IMR-90 (cell line): ENCODE data around the gene APOB. TPM values are rescaled to one million over a fixed set of nuclear protein-coding genes. Genes with fewer than 3 reads are reported as not detected.

Experiments used
- ATAC-seq: fragments of 200-7000 bp; cut with Tn5 transposase; 2 replicates; pipeline ENCODE4 v1.9.1; 2020; ENCODE audit warnings: low read depth, mild to moderate bottlenecking, moderate library complexity
- BruUV-seq: library from RNA; stranded (reverse); fragments of 400-500 nt; replicated peaks from 2 replicates; lab custom pipeline; 2021; lab: Mats Ljungman, UMichigan
- CTCF ChIA-PET: fragments of 300-600 bp; formaldehyde crosslinking; extraction: SDS; loops from one replicate; lab custom pipeline; 2021; ENCODE audit warnings: antibody characterized with exemption; lab: Yijun Ruan, JAX
- POLR2A ChIA-PET: fragments of 300-600 bp; sonication (Branson Sonifier 250); formaldehyde crosslinking; loops from one replicate; lab custom pipeline; 2022; ENCODE audit warnings: antibody characterized with exemption; ENCODE audit not compliant: unreplicated experiment; lab: Charles Lee
- DNase-seq: peaks from one replicate; pipeline ENCODE4 v3.0.0; 2013
- H2AFZ ChIP-seq: replicated peaks from 2 replicates; pipeline ENCODE3; 2013; ENCODE audit warnings: low read length, mild to moderate bottlenecking; ENCODE audit not compliant: poor library complexity
- H2AK5ac ChIP-seq: 2 replicates; pipeline ENCODE4 v1.6.1; 2013; ENCODE audit warnings: low read depth, low read length, inconsistent platforms
- H2AK9ac ChIP-seq: replicated peaks from 2 replicates; pipeline ENCODE3; 2013; ENCODE audit warnings: mild to moderate bottlenecking, low read depth, low read length, moderate library complexity; ENCODE audit not compliant: poor library complexity
- H2BK120ac ChIP-seq: 2 replicates; pipeline ENCODE4 v1.6.1; 2013; ENCODE audit warnings: low read depth, low read length, inconsistent platforms
- H2BK15ac ChIP-seq: 3 replicates; pipeline ENCODE4 v1.6.1; 2013; ENCODE audit warnings: low read depth, low read length, inconsistent platforms
- H2BK20ac ChIP-seq: 2 replicates; pipeline ENCODE4 v1.6.1; 2013; ENCODE audit warnings: low read depth, mild to moderate bottlenecking, inconsistent platforms, low read length, moderate library complexity
- H2BK5ac ChIP-seq: 2 replicates; pipeline ENCODE4 v1.6.1; 2013; ENCODE audit warnings: mild to moderate bottlenecking, low read depth, low read length, inconsistent platforms; ENCODE audit not compliant: poor library complexity, severe bottlenecking
- H3K14ac ChIP-seq: replicated peaks from 2 replicates; pipeline ENCODE4 v1.6.1; 2013; ENCODE audit warnings: low read depth, low read length, inconsistent platforms
- H3K18ac ChIP-seq: 2 replicates; pipeline ENCODE4 v1.6.1; 2013; ENCODE audit warnings: low read depth, low read length, control low read depth
- H3K23ac ChIP-seq: 2 replicates; pipeline ENCODE4 v1.6.1; 2013; ENCODE audit warnings: low read depth, low read length, inconsistent platforms
- H3K27ac ChIP-seq: 2 replicates; pipeline ENCODE4 v1.5.1; 2013; ENCODE audit warnings: mild to moderate bottlenecking, control low read depth, low read length; ENCODE audit not compliant: insufficient read depth
- H3K27me3 ChIP-seq: 2 replicates; pipeline ENCODE4 v1.6.1; 2013; ENCODE audit warnings: low read length; ENCODE audit not compliant: control insufficient read depth, insufficient read depth
- H3K36me3 ChIP-seq: 2 replicates; pipeline ENCODE4 v1.6.1; 2013; ENCODE audit warnings: low read length, mixed read lengths; ENCODE audit not compliant: control insufficient read depth, insufficient read depth
- H3K4ac ChIP-seq: 2 replicates; pipeline ENCODE4 v1.6.1; 2013; ENCODE audit warnings: low read depth, low read length, inconsistent platforms
- H3K4me1 ChIP-seq: 2 replicates; pipeline ENCODE4 v1.6.1; 2013; ENCODE audit warnings: low read length, mixed read lengths; ENCODE audit not compliant: control insufficient read depth, insufficient read depth
- H3K4me2 ChIP-seq: 2 replicates; pipeline ENCODE4 v1.6.1; 2013; ENCODE audit warnings: low read depth, mild to moderate bottlenecking, control low read depth, low read length, moderate library complexity
- H3K4me3 ChIP-seq: 2 replicates; pipeline ENCODE4 v1.5.1; 2013; ENCODE audit warnings: low read depth, mild to moderate bottlenecking, control low read depth, low read length, moderate library complexity; ENCODE audit not compliant: insufficient read depth
- H3K56ac ChIP-seq: 2 replicates; pipeline ENCODE4 v1.6.1; 2013; ENCODE audit warnings: low read length, inconsistent platforms; ENCODE audit not compliant: insufficient read depth; ENCODE audit errors: extremely low read depth
- H3K79me1 ChIP-seq, 2 experiments: 2 replicates each; pipeline ENCODE4 v1.6.1; 2013; ENCODE audit warnings: low read length in 2 of 2, inconsistent platforms in 1 of 2, low read depth in 1 of 2
- H3K9ac ChIP-seq: 2 replicates; pipeline ENCODE4 v1.6.1; 2013; ENCODE audit warnings: low read depth, low read length, control low read depth
- H3K9me1 ChIP-seq: 2 replicates; pipeline ENCODE4 v1.6.1; 2013; ENCODE audit warnings: low read length, inconsistent platforms; ENCODE audit not compliant: insufficient read depth
- H3K9me3 ChIP-seq: 2 replicates; pipeline ENCODE4 v1.6.1; 2013; ENCODE audit warnings: low read length; ENCODE audit not compliant: control insufficient read depth, insufficient read depth
- H4K20me1 ChIP-seq: 2 replicates; pipeline ENCODE4 v1.6.1; 2013; ENCODE audit warnings: low read length, inconsistent platforms; ENCODE audit not compliant: insufficient read depth
- H4K5ac ChIP-seq: 2 replicates; pipeline ENCODE4 v1.6.1; 2013; ENCODE audit warnings: mild to moderate bottlenecking, low read depth, low read length, control low read depth
- H4K8ac ChIP-seq, 2 experiments: 2 replicates each; pipeline ENCODE4 v1.6.1; 2013; ENCODE audit warnings: low read depth in 2 of 2, low read length in 2 of 2, control low read depth in 1 of 2, inconsistent platforms in 1 of 2
- H4K91ac ChIP-seq: 2 replicates; pipeline ENCODE4 v1.6.1; 2013; ENCODE audit warnings: low read depth, low read length, inconsistent platforms; ENCODE audit not compliant: insufficient read depth
- BHLHE40 ChIP-seq: fragments of 150-350 bp; IDR thresholded peaks from 2 replicates; pipeline ENCODE4 v1.6.1; 2016; ENCODE audit warnings: mild to moderate bottlenecking, low read depth, low read length
- CEBPB ChIP-seq: IDR thresholded peaks from 2 replicates; pipeline ENCODE4 v1.6.1; 2012; ENCODE audit warnings: low read depth, low read length, improper control_type of control experiment
- CHD1 ChIP-seq: IDR thresholded peaks from 2 replicates; pipeline ENCODE4 v1.6.1; 2012; ENCODE audit warnings: low read depth, low read length, improper control_type of control experiment
- ELK1 ChIP-seq: fragments of 150-350 bp; IDR thresholded peaks from 2 replicates; pipeline ENCODE4 v1.6.1; 2016; ENCODE audit warnings: low read depth, mild to moderate bottlenecking, low read length, moderate library complexity, borderline replicate concordance
- FOS ChIP-seq: fragments of 150-350 bp; IDR thresholded peaks from 2 replicates; pipeline ENCODE4 v1.6.1; 2016; ENCODE audit warnings: low read depth, low read length
- MAFK ChIP-seq: IDR thresholded peaks from 2 replicates; pipeline ENCODE4 v1.6.1; 2012; ENCODE audit warnings: low read depth, low read length, improper control_type of control experiment
- MAZ ChIP-seq: IDR thresholded peaks from 2 replicates; pipeline ENCODE4 v1.6.1; 2012; ENCODE audit warnings: low read depth, mild to moderate bottlenecking, low read length, improper control_type of control experiment, moderate library complexity, borderline replicate concordance
- MXI1 ChIP-seq: IDR thresholded peaks from 2 replicates; pipeline ENCODE4 v1.6.1; 2012; ENCODE audit warnings: low read depth, mild to moderate bottlenecking, low read length, moderate library complexity, borderline replicate concordance
- NFE2L2 ChIP-seq: fragments of 150-350 bp; IDR thresholded peaks from 2 replicates; pipeline ENCODE4 v1.6.1; 2016; ENCODE audit warnings: low read depth, mild to moderate bottlenecking, low read length
- POLR2A ChIP-seq: IDR thresholded peaks from 2 replicates; pipeline ENCODE4 v1.6.1; 2012; ENCODE audit warnings: mild to moderate bottlenecking, low read depth, low read length
- RAD21 ChIP-seq: IDR thresholded peaks from 2 replicates; pipeline ENCODE4 v1.6.1; 2012; ENCODE audit warnings: low read length, improper control_type of control experiment
- RCOR1 ChIP-seq: IDR thresholded peaks from 2 replicates; pipeline ENCODE4 v1.6.1; 2012; ENCODE audit warnings: mild to moderate bottlenecking, low read length, improper control_type of control experiment; ENCODE audit not compliant: insufficient replicate concordance
- RFX5 ChIP-seq: IDR thresholded peaks from 2 replicates; pipeline ENCODE4 v1.8.0; 2012; ENCODE audit warnings: low read depth, mild to moderate bottlenecking, low read length, moderate library complexity
- SMC3 ChIP-seq: fragments of 150-350 bp; IDR thresholded peaks from 2 replicates; pipeline ENCODE4 v1.6.1; 2016; ENCODE audit warnings: low read depth, mild to moderate bottlenecking, antibody characterized with exemption, low read length, moderate library complexity
- WGBS, 2 experiments: methylation state at CpG; one replicate each; pipeline versions ENCODE4 v1.1.5 to v1.1.7; 2013; ENCODE audit warnings: missing lambda C conversion rate in 2 of 2; ENCODE audit not compliant: insufficient read length in 1 of 2; ENCODE audit errors: extremely low coverage in 2 of 2; 5-methylcytosine and 5-hydroxymethylcytosine counted together
- dilution Hi-C: fragments of 300-500 bp; cut with HindIII; formaldehyde crosslinking; loops from one replicate; pipeline ENCODE4 v1.14.3; 2018; ENCODE audit warnings: low sequenced_read_pairs; ENCODE audit not compliant: unreplicated experiment
- in situ Hi-C: fragments of 300-500 bp; cut with MboI; formaldehyde crosslinking; loops from 3 replicates; pipeline ENCODE4 v1.14.3; 2019; ENCODE audit warnings: low sequenced_read_pairs, inconsistent platforms, mixed read lengths
- intact Hi-C: fragments of 100-400 bp; cut with micrococcal nuclease; formaldehyde crosslinking; loops from 2 replicates; pipeline ENCODE4 v1.10.0; 2022
- polyA plus RNA-seq, 3 experiments: library from polyadenylated mRNA; depleted of rRNA; stranded (reverse); fragments of >200 nt; gene quantifications; 2 replicates each; pipeline ENCODE4 v1.2.3, GENCODE V29; 2012; ENCODE audit warnings: low replicate concordance in 1 of 3
- total RNA-seq: library from RNA; depleted of rRNA; stranded (reverse); fragments of >200 nt; gene quantifications from 2 replicates; pipeline ENCODE4 v1.2.3, GENCODE V29; 2012
- TF ChIP-seq, protein P1 (sequence below): conservative IDR thresholded peaks from 2 replicates; pipeline ENCODE4 v1.5.1; 2012; ENCODE audit warnings: mild to moderate bottlenecking, low read depth, low read length, improper control_type of control experiment

The APOB gene
- total and polyA plus RNA-seq, 2 of the 4 experiments (the other 2 are of a cell fraction) = under 0.01 TPM; not detected in 1

- Histone ChIP-seq H3K27ac (no peak overlapping the region), H3K56ac (no peak overlapping the region), H3K9me3 (no peaks in the 10 kb centered on the region), H3K27me3 (no peaks in the 10 kb centered on the region), H2BK20ac (no peak overlapping the region), H4K91ac (no peak overlapping the region), H2AK9ac (no peak overlapping the region), H3K4ac (no peak overlapping the region), H4K20me1 (no peaks in the 10 kb centered on the region), H2BK15ac (no peak overlapping the region), H2BK5ac (no peak overlapping the region), H3K4me1 (no peaks in the 10 kb centered on the region), H3K23ac (no peak overlapping the region), H3K18ac (no peak overlapping the region), H3K9ac (no peak overlapping the region), H2BK120ac (no peak overlapping the region), H3K14ac (no peak overlapping the region), H3K4me2 (no peak overlapping the region), H3K4me3 (no peak overlapping the region), H3K9me1 (no peaks in the 10 kb centered on the region), H4K8ac (no peak overlapping the region), H3K36me3 (no peaks in the 10 kb centered on the region), H3K79me1 (no peaks in the 10 kb centered on the region), H2AK5ac (no peak overlapping the region), H4K5ac (no peak overlapping the region), H2AFZ (no peak overlapping the region)
- ATAC-seq = no peak
- DNase-seq = no peak
- WGBS, 2 experiments = 40% methylated on average over 1 of the region's 4 CpGs; no CpG with 5 or more reads in 1 of the 2 experiments
- BruUV-seq = no TSS peak
- intact Hi-C loops = no loop called here
- dilution Hi-C loops = no loop called here
- ChIA-PET POLR2A (no interaction called here), CTCF (interaction anchor here (0.5 to 1.1 kb wide), 2 partner anchors 220 to 367 kb away, joined by 6 to 7 read pairs; no protein-coding TSS in a partner anchor)
- in situ Hi-C loops = no loop called here
- no peak for TF ChIP-seq SMC3
- TF ChIP-seq, protein P1, sequence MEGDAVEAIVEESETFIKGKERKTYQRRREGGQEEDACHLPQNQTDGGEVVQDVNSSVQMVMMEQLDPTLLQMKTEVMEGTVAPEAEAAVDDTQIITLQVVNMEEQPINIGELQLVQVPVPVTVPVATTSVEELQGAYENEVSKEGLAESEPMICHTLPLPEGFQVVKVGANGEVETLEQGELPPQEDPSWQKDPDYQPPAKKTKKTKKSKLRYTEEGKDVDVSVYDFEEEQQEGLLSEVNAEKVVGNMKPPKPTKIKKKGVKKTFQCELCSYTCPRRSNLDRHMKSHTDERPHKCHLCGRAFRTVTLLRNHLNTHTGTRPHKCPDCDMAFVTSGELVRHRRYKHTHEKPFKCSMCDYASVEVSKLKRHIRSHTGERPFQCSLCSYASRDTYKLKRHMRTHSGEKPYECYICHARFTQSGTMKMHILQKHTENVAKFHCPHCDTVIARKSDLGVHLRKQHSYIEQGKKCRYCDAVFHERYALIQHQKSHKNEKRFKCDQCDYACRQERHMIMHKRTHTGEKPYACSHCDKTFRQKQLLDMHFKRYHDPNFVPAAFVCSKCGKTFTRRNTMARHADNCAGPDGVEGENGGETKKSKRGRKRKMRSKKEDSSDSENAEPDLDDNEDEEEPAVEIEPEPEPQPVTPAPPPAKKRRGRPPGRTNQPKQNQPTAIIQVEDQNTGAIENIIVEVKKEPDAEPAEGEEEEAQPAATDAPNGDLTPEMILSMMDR = no peak
- TF ChIP-seq FOS = no peak
- no peak for TF ChIP-seq RAD21
- no peak for TF ChIP-seq CHD1
- TF ChIP-seq MAFK = no peak
- TF ChIP-seq RFX5 = no peak
- no peak for TF ChIP-seq MXI1
- no peak for TF ChIP-seq RCOR1
- TF ChIP-seq ELK1 = no peak
- no peak for TF ChIP-seq NFE2L2
- no peak for TF ChIP-seq POLR2A
- no peak for TF ChIP-seq CEBPB
- no peak for TF ChIP-seq MAZ
- TF ChIP-seq BHLHE40 = no peak
Observed at GRCh38 chr2:21028021-21028947, 15.6 kb downstream of the APOB start.
